HG02678 (cell line): Measurements from ENCODE around the gene GPD2.
A peak's percentile ranks its signal among the peaks of the same experiment; 100 is the strongest.

ENCODE experiments used
- ATAC-seq: cut with Tn5 transposase; IDR thresholded peaks from one replicate; pipeline ENCODE4 v1.9.1; 2021; ENCODE audit warnings: mild to moderate bottlenecking, moderate library complexity; ENCODE audit not compliant: unreplicated experiment

GPD2 gene

DNA sequence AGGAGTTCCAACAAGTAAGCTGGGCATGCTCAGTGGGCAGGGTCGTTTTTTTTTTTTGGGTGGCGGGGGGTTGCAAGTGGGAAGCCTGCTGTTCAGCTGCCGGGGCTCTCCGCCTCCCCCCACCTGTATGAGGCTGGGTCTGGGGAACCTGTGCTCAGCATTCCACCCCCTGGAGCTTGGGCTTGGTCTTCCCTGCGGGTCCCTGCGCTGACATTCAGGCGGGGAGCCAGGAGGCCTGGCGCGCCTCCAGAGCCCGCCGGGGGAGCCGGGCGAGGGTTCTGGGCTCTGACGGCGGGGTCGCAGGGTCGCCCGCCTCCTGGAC is 822 bp upstream of the GPD2 start:
- no peak for ATAC-seq

DNA sequence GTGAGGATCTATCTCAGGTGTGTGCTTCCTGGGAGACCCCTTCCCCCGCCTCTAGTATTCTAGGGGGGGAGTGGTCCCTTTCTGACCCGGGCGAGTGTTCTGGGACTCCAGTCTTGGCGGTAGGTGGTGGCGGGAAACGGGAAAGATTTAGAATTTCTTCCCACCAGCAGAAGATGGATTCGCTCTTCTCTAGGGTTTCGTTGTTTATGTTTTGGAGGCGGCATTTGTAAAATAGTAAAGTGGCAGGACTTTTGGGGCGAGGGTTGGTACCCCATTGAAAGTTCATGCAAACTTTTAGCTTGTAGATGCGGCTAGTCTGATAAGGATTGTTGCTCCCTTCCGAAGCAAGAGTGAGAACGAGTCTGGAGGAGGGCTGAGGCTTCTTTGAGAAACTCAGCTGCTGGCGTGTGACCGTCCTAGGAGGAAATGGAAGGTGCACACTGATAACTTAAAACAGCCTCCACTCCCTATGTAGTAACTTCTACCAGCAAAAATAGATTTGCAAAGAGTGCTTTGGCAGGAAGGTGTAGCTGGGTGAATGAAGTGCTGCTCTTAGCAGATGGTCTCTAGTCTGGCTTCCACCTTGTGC is 412 bp downstream of the GPD2 start:
- peak; percentile 62 for ATAC-seq

DNA sequence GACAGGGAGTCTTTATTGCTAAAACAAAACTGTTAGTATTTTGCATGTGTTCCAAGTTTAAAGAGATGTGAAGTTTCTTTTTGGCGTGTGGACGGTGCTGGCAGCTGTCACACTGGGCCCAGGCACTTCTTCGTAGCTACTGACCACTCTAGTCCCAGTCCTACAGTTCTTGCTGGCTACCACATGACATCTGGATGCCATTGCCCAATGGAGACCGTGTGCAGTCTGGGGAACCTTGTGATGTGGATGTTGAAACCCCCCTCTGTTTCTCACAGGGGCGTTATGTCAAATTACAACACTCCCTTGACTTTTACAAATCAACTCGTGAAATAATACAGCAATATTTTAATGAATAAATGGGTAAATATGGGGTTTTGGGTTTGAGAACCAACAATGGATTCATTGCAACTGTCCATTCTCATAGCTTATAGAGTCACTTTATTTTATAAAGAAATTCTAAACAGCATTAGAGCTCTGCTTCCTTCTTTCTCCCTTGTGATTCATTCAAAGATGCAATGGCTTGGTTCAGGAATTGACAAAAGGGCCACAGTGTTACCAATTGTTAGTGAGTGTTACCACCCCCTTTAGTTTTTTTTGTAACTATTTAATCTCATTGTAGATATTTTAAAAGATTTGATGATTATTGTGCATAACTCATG is 1.2 kb downstream of the GPD2 start:
- ATAC-seq: peak; percentile 19

DNA sequence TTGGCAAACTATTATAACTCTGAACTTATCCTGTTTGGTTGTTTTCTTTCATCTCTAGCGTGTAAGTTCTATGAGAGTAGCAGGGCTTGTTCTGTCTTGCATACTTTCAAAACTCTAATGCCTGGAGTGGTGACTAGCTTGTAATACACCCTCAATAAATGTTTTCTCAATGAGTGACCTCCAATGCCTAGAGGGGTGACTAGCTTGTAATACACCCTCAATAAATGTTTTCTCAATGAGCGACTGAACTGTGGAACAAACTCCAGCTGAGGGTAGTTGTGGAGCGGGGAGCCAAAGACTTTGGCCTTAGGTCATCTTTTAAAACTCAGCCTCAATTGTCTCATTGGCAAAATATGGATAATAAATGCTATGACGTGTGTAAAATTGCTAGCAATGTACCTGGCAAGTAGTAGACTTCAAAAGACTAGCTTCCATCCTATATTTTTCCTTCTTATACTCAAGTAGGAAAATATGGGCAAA is 1.8 kb downstream of the GPD2 start:
- ATAC-seq: no peak

DNA sequence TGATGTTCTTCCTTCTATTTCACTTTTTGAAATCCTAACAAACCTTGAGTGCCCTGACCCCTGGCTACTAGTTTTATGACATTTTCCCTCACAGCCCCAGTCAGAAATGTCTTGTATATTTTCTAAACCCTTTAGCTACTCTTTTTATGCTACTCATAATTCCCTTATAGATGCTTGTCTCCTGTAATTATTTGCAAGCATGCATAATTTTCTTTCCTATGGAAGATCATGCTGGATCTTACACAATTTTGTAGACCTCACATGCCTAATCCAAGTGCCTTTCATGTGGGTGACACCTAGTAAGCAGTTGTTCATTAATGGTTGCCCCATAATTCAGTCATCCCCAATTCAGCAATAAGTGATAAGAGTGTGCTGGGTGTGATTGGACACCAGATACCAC is 6.9 kb downstream of the GPD2 start:
- ATAC-seq: no peak

DNA sequence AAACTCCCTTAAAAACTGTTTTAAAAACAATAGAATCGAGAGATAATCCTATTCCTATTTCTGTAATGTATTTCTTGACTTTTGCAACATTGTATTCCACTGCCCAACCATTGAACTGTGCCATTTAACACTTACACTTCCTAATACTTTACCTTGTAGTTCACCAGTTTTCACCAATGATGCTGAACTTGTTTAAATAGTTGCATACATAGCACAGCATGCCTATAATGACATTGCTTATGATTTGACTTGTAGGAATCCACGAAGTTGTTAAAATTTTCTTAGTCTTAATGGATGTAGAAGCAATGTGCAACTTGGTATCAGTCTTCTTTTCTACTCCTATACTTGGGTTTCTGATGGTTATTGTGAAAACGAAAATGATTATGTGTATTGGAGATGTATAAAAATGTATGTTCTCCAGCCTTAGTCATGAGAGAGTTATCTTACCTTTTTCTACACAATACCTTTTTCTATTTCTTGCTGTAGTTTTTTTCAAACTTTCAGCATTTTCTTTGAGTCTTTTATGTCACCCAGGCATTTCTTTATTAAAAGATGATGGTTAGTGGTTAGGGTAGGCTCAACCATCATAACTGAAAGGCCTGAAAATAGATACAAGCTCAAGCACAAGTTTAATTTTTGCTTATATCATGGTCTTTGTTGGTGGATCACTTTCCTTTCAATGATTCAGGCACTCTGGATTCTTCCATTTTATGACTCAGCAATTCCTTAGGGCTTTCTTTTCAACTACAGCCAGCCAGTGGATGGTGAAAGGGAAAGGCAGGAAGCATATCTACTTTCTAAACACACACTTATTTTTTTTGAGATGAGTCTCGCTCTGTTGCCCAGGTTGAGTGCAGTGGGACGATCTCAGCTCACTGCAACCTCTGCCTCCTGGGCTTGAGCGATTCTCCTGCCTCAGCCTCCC is 9.4 kb downstream of the GPD2 start:
- peak; percentile 73 for ATAC-seq

DNA sequence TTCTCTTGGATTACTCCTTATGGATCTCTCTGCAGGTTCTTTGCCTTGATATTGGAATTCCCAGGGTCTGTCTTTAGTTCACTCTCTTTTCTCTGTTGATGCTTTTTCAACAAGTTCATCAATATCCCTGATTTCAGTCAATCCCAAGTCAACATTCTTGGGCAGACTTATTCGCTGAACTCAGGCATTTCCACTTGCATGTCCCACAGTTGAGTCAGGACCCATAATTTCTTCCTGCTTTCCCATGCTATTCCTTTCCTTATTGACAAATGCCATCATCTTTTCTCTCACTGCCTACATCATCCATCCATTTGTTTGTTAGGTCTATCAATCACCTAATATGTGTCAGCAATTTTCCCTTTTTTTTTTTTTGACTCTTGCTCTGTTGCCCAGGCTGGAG is 11.6 kb downstream of the GPD2 start:
- no peak for ATAC-seq

DNA sequence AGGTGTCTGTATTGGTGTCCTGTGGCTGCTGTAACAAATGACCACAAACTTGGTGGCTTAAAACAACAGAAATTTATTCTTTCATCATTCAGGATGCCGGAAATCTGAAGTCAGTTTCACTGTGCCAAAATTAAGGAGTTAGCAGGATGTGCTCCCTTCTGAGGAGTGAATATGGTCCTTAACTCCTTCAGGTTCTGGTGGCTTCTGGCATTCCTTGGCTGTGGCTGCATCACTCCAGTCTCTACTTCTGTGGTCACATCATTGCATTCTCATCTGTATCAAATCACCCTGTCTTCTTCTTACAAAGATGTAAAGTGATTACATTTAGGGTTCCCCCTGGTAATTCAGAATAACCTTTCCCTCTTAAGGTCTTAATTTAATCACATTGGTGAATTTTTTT is 12.6 kb downstream of the GPD2 start:
- no peak for ATAC-seq

DNA sequence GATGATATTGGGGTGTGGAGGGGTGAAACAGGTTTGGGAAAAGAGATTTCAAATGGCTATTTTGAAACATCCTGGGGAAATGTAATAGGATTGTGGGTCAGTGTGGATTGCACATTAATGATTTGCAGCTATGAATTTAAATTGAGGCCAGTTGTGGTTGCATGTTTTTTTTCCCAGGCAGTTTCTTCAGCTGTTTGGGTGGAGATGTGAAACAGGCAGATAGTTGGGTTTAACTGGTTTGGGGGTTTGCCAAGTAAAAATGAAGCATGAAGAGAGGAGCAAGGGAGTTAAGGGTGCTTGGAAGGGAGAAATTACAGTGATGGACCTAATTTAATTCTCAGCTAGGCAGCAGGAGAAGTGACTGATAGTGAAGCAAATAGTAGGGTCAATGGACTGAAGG is 16.8 kb downstream of the GPD2 start:
- ATAC-seq: no peak

DNA sequence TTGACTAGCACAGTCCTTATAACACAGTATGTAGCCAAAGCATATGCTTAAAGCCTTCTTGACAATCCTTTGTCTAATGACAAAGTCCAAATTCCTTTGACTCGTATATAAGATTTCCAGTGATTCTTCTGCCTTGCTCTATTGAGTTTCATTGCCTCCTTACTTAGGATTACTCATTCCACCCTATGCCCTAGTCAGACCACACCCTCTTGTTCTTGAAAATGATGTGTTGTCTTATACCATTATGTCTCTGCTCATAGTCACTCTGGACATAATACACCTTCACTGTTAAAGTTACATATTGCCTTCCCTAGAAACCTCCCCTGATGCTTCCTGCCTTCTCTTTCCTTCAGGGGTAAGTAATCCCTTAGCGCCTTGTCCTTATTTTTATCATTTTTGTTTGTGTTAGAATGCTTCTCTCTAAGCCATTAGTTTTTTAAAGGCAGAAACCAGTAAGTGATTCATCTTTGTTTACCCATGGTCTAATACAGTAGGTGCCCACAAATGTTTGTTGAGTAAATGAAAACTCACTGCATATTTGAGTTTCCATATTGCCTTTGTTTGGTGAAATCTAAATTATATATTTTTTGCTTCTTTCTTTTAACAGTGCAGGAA is 19.3 kb downstream of the GPD2 start:
- ATAC-seq: peak; percentile 50

DNA sequence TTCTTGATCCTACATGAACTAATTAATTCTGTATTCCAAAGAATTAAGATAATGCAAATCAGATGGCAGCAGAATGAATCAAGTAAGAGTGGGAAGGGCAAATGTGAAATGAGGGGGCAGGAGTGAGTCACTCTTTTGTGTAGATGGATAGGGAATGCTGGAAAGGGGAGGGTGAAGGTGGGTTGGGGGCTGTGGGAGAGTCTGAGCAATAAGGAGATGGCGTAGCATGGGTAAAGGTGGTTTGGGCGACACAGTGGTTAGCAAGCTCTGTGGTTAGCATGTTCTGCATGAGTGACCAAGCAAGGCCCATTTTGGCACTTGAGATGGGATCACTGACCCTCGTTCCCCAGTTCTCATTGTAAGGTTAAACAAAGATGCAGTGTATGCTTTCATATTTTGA is 20.4 kb downstream of the GPD2 start:
- ATAC-seq: peak; percentile 75

DNA sequence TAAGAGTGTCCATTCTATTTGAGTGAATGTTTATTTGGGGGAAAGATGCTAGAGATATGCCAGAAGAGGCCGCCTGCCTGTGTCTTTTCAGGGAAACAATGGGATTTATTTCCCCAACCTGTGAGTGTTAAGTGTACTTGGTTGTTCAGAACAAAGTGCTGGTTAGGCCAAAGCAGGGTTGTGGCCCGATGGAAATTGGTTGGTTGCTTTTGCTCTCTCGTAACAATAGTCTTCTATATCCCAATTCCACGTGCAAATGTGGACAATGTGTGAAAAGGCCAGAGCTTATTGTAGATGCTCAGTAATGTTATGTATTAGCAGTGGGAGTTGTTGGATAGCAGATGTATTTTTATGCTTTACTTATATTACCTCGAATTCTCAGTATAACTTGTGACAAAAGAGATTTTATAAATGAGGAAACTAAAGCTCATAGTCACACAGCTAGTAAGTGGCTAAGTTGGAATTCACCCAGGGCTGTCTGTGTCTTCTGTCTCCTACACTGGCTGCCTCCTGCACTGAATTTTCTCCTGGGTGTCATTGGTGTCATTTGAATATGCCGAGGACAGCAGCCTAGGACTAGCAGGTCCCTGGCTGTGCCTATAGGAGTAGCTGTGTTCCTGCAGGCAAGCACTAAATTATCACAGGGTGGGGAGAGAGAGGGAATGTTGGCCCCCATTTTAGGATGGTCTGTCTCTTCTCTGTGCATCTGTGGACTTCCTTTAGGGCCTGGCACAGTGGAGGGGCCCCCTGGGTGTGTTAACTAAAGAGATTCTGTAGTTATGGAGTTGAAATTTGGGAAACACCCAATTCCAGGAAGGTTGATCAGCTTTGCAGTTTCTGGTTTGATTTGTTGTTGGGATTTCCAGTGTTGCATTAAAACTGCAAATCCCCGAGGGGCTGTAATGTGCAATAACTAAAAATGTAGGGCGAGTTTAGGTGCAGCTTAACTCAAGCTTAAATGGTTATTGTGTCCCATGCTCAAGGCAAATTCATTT is 21.6 kb downstream of the GPD2 start:
- no peak for ATAC-seq

DNA sequence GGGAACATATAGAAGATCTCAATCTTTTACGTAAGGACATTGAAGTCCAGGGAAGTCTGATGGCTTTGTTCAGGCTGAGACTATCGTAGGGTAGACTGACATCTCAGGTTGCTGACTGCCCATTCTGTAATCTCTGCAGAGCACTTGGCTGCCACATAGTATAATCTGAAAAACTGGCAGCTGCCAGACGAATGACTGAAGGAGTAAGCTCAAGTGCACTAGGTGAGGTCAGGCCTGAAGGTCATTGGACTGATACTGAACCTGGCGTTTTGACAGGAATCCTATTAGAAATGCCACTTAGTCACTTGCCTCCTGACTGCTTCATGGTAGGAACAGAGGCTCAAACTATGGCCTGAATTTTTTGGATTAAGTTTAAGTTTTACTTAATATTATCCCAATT is 23.5 kb downstream of the GPD2 start:
- no peak for ATAC-seq

DNA sequence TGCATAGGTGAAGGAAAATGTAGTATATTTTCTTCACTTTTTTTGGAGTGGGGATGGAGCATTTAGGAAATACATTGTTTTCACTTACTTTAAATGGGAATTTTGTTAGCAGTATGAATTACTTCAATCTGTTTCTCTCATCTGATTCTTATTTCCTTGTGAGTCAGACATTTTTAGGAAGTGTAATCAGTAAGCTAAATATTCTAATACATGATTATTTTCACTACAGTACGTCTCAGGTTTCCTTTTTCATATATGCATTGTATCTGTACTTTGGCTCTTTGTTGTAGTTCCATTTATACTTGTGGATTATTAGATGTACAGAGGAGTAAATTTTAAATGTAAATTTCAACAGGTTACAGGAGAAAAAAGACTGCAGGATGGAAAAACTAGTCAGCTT is 27.9 kb downstream of the GPD2 start:
- no peak for ATAC-seq

DNA sequence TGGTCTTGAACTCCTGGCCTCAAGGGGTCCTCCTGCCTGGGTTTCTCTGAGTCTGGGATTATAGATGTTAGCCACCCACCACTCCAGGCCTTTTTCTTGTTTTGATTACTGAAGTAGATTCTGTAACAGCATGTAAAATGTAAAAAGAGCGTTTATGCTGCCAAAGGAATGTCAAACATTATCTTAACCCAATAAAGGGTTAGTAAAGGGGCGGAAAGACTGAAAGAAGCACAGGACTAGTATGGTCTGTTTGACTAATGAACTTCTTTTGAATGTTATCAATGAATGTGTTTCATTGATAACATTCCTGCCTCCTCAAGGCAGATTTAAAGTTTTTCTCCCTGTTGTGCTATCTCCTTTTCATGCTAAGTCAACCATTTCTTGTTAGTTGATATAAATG is 29.4 kb downstream of the GPD2 start:
- no peak for ATAC-seq

DNA sequence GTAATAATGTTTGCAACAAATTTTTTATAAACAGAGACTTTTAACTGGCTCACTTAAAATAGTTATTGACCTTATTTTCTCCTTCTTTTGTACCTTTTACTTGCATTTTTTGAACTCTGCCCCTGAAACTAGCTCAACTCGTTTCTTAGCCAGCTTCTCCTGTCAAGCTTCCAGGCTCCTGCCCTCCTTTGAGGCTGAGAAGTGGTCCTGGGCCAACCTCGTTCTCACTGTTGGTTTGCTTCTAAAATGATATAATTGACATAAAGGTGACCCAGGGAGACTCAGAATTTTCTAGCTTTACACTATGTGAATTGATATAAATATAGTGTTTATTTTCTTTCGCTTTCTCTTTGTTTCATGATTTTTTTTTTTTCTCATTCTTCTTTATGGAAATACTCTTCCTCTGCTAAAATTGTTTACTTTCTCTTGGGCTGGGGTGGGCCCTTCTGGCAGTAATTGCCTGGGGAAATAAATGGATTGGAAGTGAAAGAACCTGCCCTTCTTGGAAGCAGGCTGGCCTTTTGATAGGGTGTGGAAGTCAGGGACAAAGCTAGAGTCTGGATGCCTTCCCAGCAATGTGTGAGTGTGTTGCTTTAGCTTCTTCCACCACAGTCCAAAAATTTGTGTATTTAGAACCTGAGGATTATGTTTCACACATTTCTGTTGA is 30.7 kb downstream of the GPD2 start:
- no peak for ATAC-seq

DNA sequence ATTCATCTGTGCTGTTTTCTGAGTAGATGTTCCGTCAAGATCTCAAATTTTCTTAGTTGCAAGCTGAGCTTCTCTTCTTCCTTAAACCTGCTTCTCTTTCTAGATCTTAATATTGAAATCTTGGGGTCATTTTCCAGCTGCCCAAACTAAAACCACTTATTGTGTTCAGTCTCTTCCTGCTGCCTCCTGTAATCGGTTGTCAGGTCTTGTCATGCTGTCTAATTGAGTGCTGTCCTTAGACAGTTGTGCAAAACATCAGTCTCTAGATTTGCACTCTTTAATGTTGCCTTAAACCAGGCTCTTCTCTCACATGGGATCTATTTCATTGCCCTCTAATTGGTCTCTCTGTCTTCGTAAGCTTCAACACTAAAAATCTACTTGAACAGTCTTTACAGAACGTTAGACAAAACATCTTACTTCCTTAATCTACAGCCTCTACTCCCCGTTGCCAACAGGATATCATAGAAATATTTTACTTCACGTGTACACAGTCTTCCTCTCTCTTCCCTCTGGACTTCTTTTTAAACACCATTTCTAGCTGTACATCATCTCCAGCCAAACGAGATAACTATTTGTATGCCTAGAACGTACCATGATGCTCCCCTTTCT is 34.9 kb downstream of the GPD2 start:
- peak; percentile 28 for ATAC-seq

DNA sequence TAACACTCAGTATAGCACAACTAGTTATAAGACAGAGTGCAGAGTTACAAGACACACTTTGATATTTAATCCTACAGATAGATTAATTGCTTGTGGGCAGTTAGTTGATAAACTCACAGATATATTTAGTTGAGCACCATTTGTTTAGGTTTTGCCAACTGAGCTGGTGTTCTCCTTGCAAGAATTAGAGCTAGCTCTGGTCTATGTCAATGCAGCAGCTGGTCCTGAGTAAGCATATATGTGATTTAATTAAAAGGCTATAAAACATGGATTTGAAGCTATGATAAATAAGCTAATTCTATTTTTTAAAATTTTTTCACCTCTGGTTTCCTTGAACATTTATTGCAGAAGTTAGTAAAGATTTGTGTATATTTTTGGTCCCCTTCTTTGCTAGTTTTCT is 35.6 kb downstream of the GPD2 start:
- ATAC-seq: no peak

DNA sequence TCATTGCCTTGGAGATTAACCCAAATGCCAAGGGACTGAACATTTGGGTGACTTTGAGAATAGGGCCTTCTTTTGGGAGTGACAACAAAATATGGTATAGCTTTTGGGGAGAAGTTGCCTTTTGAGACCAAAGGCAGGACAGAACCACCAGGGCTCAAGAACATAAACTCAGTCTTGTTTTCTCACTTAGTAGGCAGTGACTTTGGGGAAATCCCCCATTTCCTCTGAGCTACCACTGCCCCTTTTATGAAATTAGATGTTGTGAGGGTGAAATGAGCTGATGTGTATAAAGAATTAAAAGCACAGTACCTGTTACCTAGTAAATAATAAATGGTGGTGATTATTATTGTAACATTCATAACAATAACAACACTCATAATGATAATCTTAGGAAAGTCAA is 36.5 kb downstream of the GPD2 start:
- peak; percentile 41 for ATAC-seq
